GM12874 (cell line): ENCODE measurements around the gene COL2A1.

Experiments used
- CTCF ChIP-seq: IDR thresholded peaks from 2 replicates; pipeline ENCODE4 v1.5.1; 2011; ENCODE audit warnings: low read depth, mild to moderate bottlenecking, control low read depth, low read length, moderate library complexity; ENCODE audit not compliant: insufficient read depth

Gene COL2A1

GRCh38 chr12:48004053-48004941, at the start of gene COL2A1:
TSS of gene COL2A1 (minus strand) at chr12:48004476. CDS start at chr12:48004321, 155 bp downstream.
- no peak for TF ChIP-seq CTCF

GRCh38 chr12:48053883-48054282, 49.6 kb upstream of the COL2A1 start:
- TF ChIP-seq CTCF: no peak

- no peak for TF ChIP-seq CTCF
Measured at GRCh38 chr12:48053122-48053521, 48.8 kb upstream of the COL2A1 start.

- TF ChIP-seq CTCF: no peak
Measured at GRCh38 chr12:48051681-48052080, 47.4 kb upstream of the COL2A1 start.

- TF ChIP-seq CTCF: no peak
Measured at GRCh38 chr12:48050174-48050573, 45.9 kb upstream of the COL2A1 start.

- no peak for TF ChIP-seq CTCF
Measured at GRCh38 chr12:48045965-48046518, 41.8 kb upstream of the COL2A1 start.

GRCh38 chr12:48045061-48045846, 41.0 kb upstream of the COL2A1 start:
- TF ChIP-seq CTCF: no peak
